Left lung (tissue), 10 donors: ENCODE results near the gene NPTN. TPM values are rescaled to one million over a fixed set of nuclear protein-coding genes. Genes with fewer than 3 reads are reported as not detected.

Experiments used
- ATAC-seq: fragments of 200-7000 bp; cut with Tn5 transposase; one replicate; pipeline ENCODE4 v1.9.1; 2020; ENCODE audit warnings: moderate library complexity
- DNase-seq, 4 donors: peaks; one replicate each; pipeline ENCODE4 v3.0.0-alpha.2; 2013 to 2020
- H3K27ac ChIP-seq, 2 donors: fragments of 200-600 bp; sonication (generic) in 1 of 2; one replicate each; pipeline versions ENCODE4 v1.5.0 to v1.8.0; 2020 to 2021
- H3K27me3 ChIP-seq, 2 donors: fragments of 200-600 bp; sonication (generic) in 1 of 2; one replicate each; pipeline versions ENCODE4 v1.5.0 to v1.8.0; 2020 to 2021
- H3K36me3 ChIP-seq, 2 donors: fragments of 200-600 bp; sonication (generic) in 1 of 2; one replicate each; pipeline versions ENCODE4 v1.5.0 to v1.8.0; 2020 to 2021
- H3K4me1 ChIP-seq, 2 donors: fragments of 200-600 bp; one replicate each; pipeline ENCODE4 v1.8.0; 2021
- H3K4me3 ChIP-seq, 2 donors: fragments of 200-600 bp; sonication (generic) in 1 of 2; one replicate each; pipeline versions ENCODE4 v1.5.0 to v1.8.0; 2020 to 2021; ENCODE audit warnings: mild to moderate bottlenecking in 1 of 2
- H3K9me3 ChIP-seq, 2 donors: fragments of 200-600 bp; sonication (generic) in 1 of 2; one replicate each; pipeline versions ENCODE4 v1.5.0 to v1.8.0; 2020 to 2021
- CTCF ChIP-seq, 2 donors: fragments of 200-600 bp; sonication (generic) in 1 of 2; IDR thresholded peaks; one replicate each; pipeline versions ENCODE4 v1.5.0 to v1.8.0; 2021; ENCODE audit warnings: antibody characterized with exemption in 2 of 2
- intact Hi-C, 2 donors: fragments of 100-400 bp; cut with DNase I; formaldehyde crosslinking; loops; one replicate each; pipeline versions ENCODE4 v1.11.2 to v1.14.2; 2022
- polyA plus RNA-seq, 6 donors: library from polyadenylated mRNA; unstranded; fragments of 120-200 nt; gene quantifications; one replicate each; pipeline ENCODE4 v1.2.1, GENCODE V29; 2013; ENCODE audit not compliant: insufficient read length in 6 of 6
- total RNA-seq, 2 donors: library from RNA; stranded (reverse); fragmentation: NEBNext Ultra II Directional; extraction: Animal tissue kit (Norgen Biotek cat#: 25700); gene quantifications; one replicate each; pipeline ENCODE4 v1.2.1, GENCODE V29; 2021
- donor health status: DM: no; HTN: yes; CAD: no.
- donor health status: DM: no; HTN: no; CAD: no.

NPTN gene
- total and polyA plus RNA-seq, 8 donors: 111 to 140 (median 123) TPM

- Histone ChIP-seq H3K4me3 (no peak overlapping the region), H3K36me3 (no peaks in the 10 kb centered on the region), H3K9me3 (no peaks in the 10 kb centered on the region), H3K27ac (peak overlapping the region; percentile 54 to 58), H3K4me1 (peaks cover 40 to 81% of the 10 kb centered on the region in 2 donors), H3K27me3 (no peaks in the 10 kb centered on the region)
- no peak for TF ChIP-seq CTCF (IDR thresholded peaks at IDR 0.05)
- no peak for ATAC-seq
- no peak for DNase-seq
- intact Hi-C loops: no loop called here
Measured at GRCh38 chr15:73602992-73603391, 30.2 kb downstream of the NPTN start.

GRCh38 chr15:73602446-73602843, 30.7 kb downstream of the NPTN start:
- ATAC-seq: no peak
- Histone ChIP-seq H3K4me3 (no peak overlapping the region), H3K27me3 (no peaks in the 10 kb centered on the region), H3K9me3 (no peaks in the 10 kb centered on the region), H3K4me1 (peaks cover 34 to 79% of the 10 kb centered on the region in 2 donors), H3K27ac (peak overlapping the region; percentile 54 to 58), H3K36me3 (peaks cover 0 to under 1% of the 10 kb centered on the region in 2 donors)
- intact Hi-C loops: no loop called here
- TF ChIP-seq CTCF (IDR thresholded peaks at IDR 0.05): no peak
- DNase-seq: no peak

GRCh38 chr15:73601451-73602445, 31.4 kb downstream of the NPTN start:
- Histone ChIP-seq H3K27ac (peak overlapping the region; percentile 54 to 58), H3K4me3 (no peak overlapping the region), H3K9me3 (no peaks in the 10 kb centered on the region), H3K27me3 (no peaks in the 10 kb centered on the region), H3K36me3 (peaks cover 0 to 8% of the 10 kb centered on the region in 2 donors), H3K4me1 (peaks cover 32 to 79% of the 10 kb centered on the region in 2 donors)
- TF ChIP-seq CTCF (IDR thresholded peaks at IDR 0.05): no peak
- DNase-seq (peak in 3 of 4 donors; percentile 44 to 87 (median 76)), ATAC-seq (peak; percentile 85)
- intact Hi-C loops: no loop called here

GRCh38 chr15:73600413-73601335, 32.5 kb downstream of the NPTN start:
- no peak for DNase-seq
- Histone ChIP-seq H3K27me3 (no peaks in the 10 kb centered on the region), H3K4me3 (no peak overlapping the region), H3K36me3 (peaks cover 0 to 8% of the 10 kb centered on the region in 2 donors), H3K9me3 (no peaks in the 10 kb centered on the region), H3K27ac (peak overlapping the region in 1 of 2 donors; percentile 54), H3K4me1 (peaks cover 32 to 74% of the 10 kb centered on the region in 2 donors)
- TF ChIP-seq CTCF (IDR thresholded peaks at IDR 0.05): no peak
- no peak for ATAC-seq
- intact Hi-C loops: no loop called here
